K562 (cell line): ENCODE results near the gene HEPHL1. TPM values are rescaled to one million over a fixed set of nuclear protein-coding genes. Genes with fewer than 3 reads are reported as not detected.
A peak's percentile ranks its signal among the peaks of the same experiment; 100 is the strongest.

ENCODE experiments used
- ATAC-seq: fragments of 200-7000 bp; cut with Tn5 transposase; 3 replicates; pipeline ENCODE4 v1.9.1; 2020; ENCODE audit warnings: moderate library complexity
- BruUV-seq: library from RNA; stranded (reverse); fragments of 400-500 nt; replicated peaks from 2 replicates; lab custom pipeline; 2021; lab: Mats Ljungman, UMichigan
- CTCF ChIA-PET: fragments of 300-600 bp; formaldehyde crosslinking; extraction: SDS; loops from one replicate; lab custom pipeline; 2021; ENCODE audit warnings: low intra/inter-chr PET ratio; lab: Yijun Ruan, JAX
- POLR2A ChIA-PET: fragments of 300-600, 350-650 bp; sonication (Branson Sonifier 250); formaldehyde crosslinking; extraction: SDS; loops from one replicate; lab custom pipeline; 2021; ENCODE audit warnings: antibody characterized with exemption, inconsistent platforms; lab: Yijun Ruan, JAX
- DNase-seq, 4 experiments: peaks; one replicate each; pipeline versions ENCODE4 v3.0.0 to v3.0.0-alpha.2; 2011 to 2018; ENCODE audit warnings: low spot score in 3 of 4, mixed read lengths in 3 of 4; ENCODE audit errors: extremely low read depth in 1 of 4
- FAIRE-seq: peaks from 2 replicates; lab custom pipeline; 2011; peaks lifted over from hg19 to GRCh38; lab: Jason Lieb, UNC
- H2AFZ ChIP-seq: 2 replicates; pipeline ENCODE4 v1.6.0; 2011; ENCODE audit warnings: low read depth, low read length, control low read depth, inconsistent platforms
- H3K27ac ChIP-seq: fragments of 200-600 bp; 3 replicates; pipeline ENCODE4 v1.8.0; 2011; ENCODE audit warnings: low read depth, mild to moderate bottlenecking, control low read depth, inconsistent platforms, low read length, moderate library complexity, mixed read lengths; ENCODE audit errors: extremely low read depth
- H3K27me3 ChIP-seq, 2 experiments: fragments of 300-600 bp in 1 of 2; 2 replicates in 1 of 2; 3 replicates in 1 of 2; pipeline versions ENCODE4 v1.6.0 to v1.8.0; 2011; ENCODE audit warnings: inconsistent platforms in 2 of 2, low read length in 2 of 2, mild to moderate bottlenecking in 1 of 2, mixed read lengths in 1 of 2, moderate library complexity in 1 of 2; ENCODE audit not compliant: control insufficient read depth in 2 of 2, insufficient read depth in 2 of 2
- H3K36me3 ChIP-seq: fragments of 300-600 bp; 3 replicates; pipeline ENCODE4 v1.8.0; 2011; ENCODE audit warnings: mild to moderate bottlenecking, low read length, inconsistent platforms; ENCODE audit not compliant: control insufficient read depth, insufficient read depth
- H3K4me1 ChIP-seq, 2 experiments: fragments of 200-600 bp in 1 of 2; replicated peaks in 1 of 2; 2 replicates in 1 of 2; 3 replicates in 1 of 2; pipeline versions ENCODE4 v1.5.1 to v1.8.0; 2011; ENCODE audit warnings: inconsistent platforms in 2 of 2, low read length in 2 of 2, mild to moderate bottlenecking in 1 of 2, mixed read lengths in 1 of 2, moderate library complexity in 1 of 2; ENCODE audit not compliant: control insufficient read depth in 2 of 2, insufficient read depth in 2 of 2
- H3K4me2 ChIP-seq: 2 replicates; pipeline ENCODE4 v1.6.1; 2011; ENCODE audit warnings: low read length, control low read depth, inconsistent platforms, mixed read lengths; ENCODE audit not compliant: insufficient read depth
- H3K4me3 ChIP-seq: fragments of 200-600 bp; sonication (generic), shearing (Covaris generic); 2 replicates; pipeline ENCODE4 v1.5.1; 2016; ENCODE audit warnings: control low read depth, inconsistent platforms
- H3K79me2 ChIP-seq: fragments of 200-600 bp; 3 replicates; pipeline ENCODE4 v1.8.0; 2011; ENCODE audit warnings: low read length, inconsistent platforms; ENCODE audit not compliant: control insufficient read depth, insufficient read depth
- H3K9ac ChIP-seq, 2 experiments: 2 replicates each; pipeline versions ENCODE4 v1.6.0 to v1.6.1; 2011; ENCODE audit warnings: low read depth in 2 of 2, low read length in 2 of 2, control low read depth in 1 of 2, inconsistent platforms in 1 of 2, mild to moderate bottlenecking in 1 of 2, mixed read lengths in 1 of 2; ENCODE audit not compliant: insufficient read depth in 1 of 2
- H3K9me1 ChIP-seq: one replicate; pipeline ENCODE4 v1.6.0; 2011; ENCODE audit warnings: inconsistent platforms, mild to moderate bottlenecking, low read length, moderate library complexity; ENCODE audit not compliant: control insufficient read depth, insufficient read depth
- H3K9me3 ChIP-seq: replicated peaks from 2 replicates; pipeline ENCODE4 v1.5.1; 2011; ENCODE audit warnings: low read depth, low read length, inconsistent platforms; ENCODE audit not compliant: control insufficient read depth, insufficient read depth
- H4K20me1 ChIP-seq: replicated peaks from 2 replicates; pipeline ENCODE4 v1.6.1; 2011; ENCODE audit warnings: low read length, inconsistent platforms, mixed read lengths; ENCODE audit not compliant: control insufficient read depth, insufficient read depth
- ETS2 ChIP-seq: IDR thresholded peaks from 2 replicates; pipeline ENCODE4 v1.6.1; 2016; ENCODE audit warnings: borderline replicate concordance, missing genetic modification characterization, mild to moderate bottlenecking, moderate library complexity, missing compliant biosample characterization; ENCODE audit not compliant: poor library complexity, severe bottlenecking
- HDAC1 ChIP-seq, 2 experiments: fragments of 450-650 bp; IDR thresholded peaks; 2 replicates each; pipeline ENCODE4 v1.6.1; 2016 to 2017; ENCODE audit warnings: inconsistent platforms in 1 of 2, mild to moderate bottlenecking in 1 of 2, moderate library complexity in 1 of 2
- HSF4 ChIP-seq: fragments of 250-450 bp; sonication (Bioruptor Pico); IDR thresholded peaks from 2 replicates; pipeline ENCODE4 v2.1.2; 2022; ENCODE audit warnings: mild to moderate bottlenecking, moderate library complexity, borderline replicate concordance
- JUND ChIP-seq, 2 experiments: IDR thresholded peaks; 2 replicates in 1 of 2; 3 replicates in 1 of 2; pipeline ENCODE4 v1.6.1; 2011; ENCODE audit warnings: borderline replicate concordance in 2 of 2, low read depth in 2 of 2, low read length in 2 of 2, improper control_type of control experiment in 1 of 2, missing biosample characterization in 1 of 2, missing genetic modification characterization in 1 of 2, missing genetic modification reagents in 1 of 2
- MBD2 ChIP-seq: sonication (generic); IDR thresholded peaks from 2 replicates; pipeline ENCODE4 v1.6.1; 2016; ENCODE audit warnings: low read depth, borderline replicate concordance
- RBBP5 ChIP-seq: fragments of 200-600 bp; sonication (generic); IDR thresholded peaks from 2 replicates; pipeline ENCODE4 v1.6.1; 2012; ENCODE audit warnings: borderline replicate concordance, mild to moderate bottlenecking, low read length, control low read depth, inconsistent platforms; ENCODE audit not compliant: insufficient read depth, poor library complexity, severe bottlenecking
- TARDBP ChIP-seq: fragments of 450-650 bp; IDR thresholded peaks from 2 replicates; pipeline ENCODE4 v1.6.1; 2016
- TBP ChIP-seq: optimal IDR thresholded peaks from 2 replicates; pipeline ENCODE3; 2011; ENCODE audit warnings: low read depth, low read length, improper control_type of control experiment
- TCF3 ChIP-seq: sonication (generic); formaldehyde crosslinking; IDR thresholded peaks from 2 replicates; pipeline ENCODE4 v1.4.0; 2020; ENCODE audit warnings: mild to moderate bottlenecking, missing genetic modification reagents
- TEAD4 ChIP-seq, 2 experiments: sonication (generic) in 1 of 2; formaldehyde crosslinking in 1 of 2; IDR thresholded peaks; 2 replicates each; pipeline versions ENCODE4 v1.6.1 to v1.8.0; 2012 to 2022; ENCODE audit warnings: borderline replicate concordance in 1 of 2, inconsistent platforms in 1 of 2, low read length in 1 of 2, mild to moderate bottlenecking in 1 of 2, missing genetic modification reagents in 1 of 2
- WGBS: fragments of 100-300 bp; shearing (Covaris generic); methylation state at CpG from one replicate; pipeline ENCODE4 v1.1.6; 2016; ENCODE audit warnings: low coverage, mixed read lengths; ENCODE audit not compliant: insufficient coverage; ENCODE audit errors: missing lambda C conversion rate; 5-methylcytosine and 5-hydroxymethylcytosine counted together
- in situ Hi-C: fragments of 300-500 bp; cut with MboI; formaldehyde crosslinking; loops from 4 replicates; pipeline ENCODE4 v1.15.0; 2018; ENCODE audit warnings: inconsistent platforms, mixed read lengths
- intact Hi-C: fragments of 100-400 bp; cut with micrococcal nuclease; formaldehyde crosslinking; loops from 2 replicates; pipeline ENCODE4 v1.14.2; 2022
- polyA plus RNA-seq, 8 experiments: library from polyadenylated mRNA; depleted of rRNA in 4 of 8; stranded (reverse) in 5 of 8; unstranded in 3 of 8; fragments of >200 nt; fragmentation: Nextera tagmentation in 2 of 8; fragmentation: Illumina TruSeq in 1 of 8; extraction: Ambion mirVana in 2 of 8; extraction: Trizol in 1 of 8; gene quantifications; 2 replicates each; pipeline versions ENCODE4 v1.2.1 to v1.2.3, GENCODE V29; 2011 to 2014; ENCODE audit warnings: inconsistent platforms in 1 of 8, missing spikeins in 1 of 8
- total RNA-seq, 7 experiments: library from RNA; depleted of rRNA in 6 of 7; stranded (reverse); fragments of >200 nt in 6 of 7; fragmentation: Illumina TruSeq in 2 of 7; extraction: Trizol in 2 of 7; gene quantifications; 2 replicates each; pipeline versions ENCODE4 v1.2.1 to v1.2.3, GENCODE V29; 2011 to 2021; ENCODE audit warnings: low replicate concordance in 1 of 7
- TF ChIP-seq, protein P1 (sequence below): IDR thresholded peaks from 2 replicates; pipeline ENCODE4 v1.6.1; 2012; ENCODE audit warnings: low read depth, low read length, improper control_type of control experiment, borderline replicate concordance
- TF ChIP-seq, protein P2 (sequence below): fragments of 200-800 bp; sonication (Bioruptor generic); IDR thresholded peaks from 2 replicates; pipeline ENCODE4 v1.6.1; 2017; ENCODE audit warnings: missing genetic modification characterization, missing compliant biosample characterization

HEPHL1 gene
- total and polyA plus RNA-seq, 9 of the 15 experiments (the other 6 are each of a cell fraction or from before 2014, with no cell fraction given) = 0.01 TPM; not detected in 8

DNA sequence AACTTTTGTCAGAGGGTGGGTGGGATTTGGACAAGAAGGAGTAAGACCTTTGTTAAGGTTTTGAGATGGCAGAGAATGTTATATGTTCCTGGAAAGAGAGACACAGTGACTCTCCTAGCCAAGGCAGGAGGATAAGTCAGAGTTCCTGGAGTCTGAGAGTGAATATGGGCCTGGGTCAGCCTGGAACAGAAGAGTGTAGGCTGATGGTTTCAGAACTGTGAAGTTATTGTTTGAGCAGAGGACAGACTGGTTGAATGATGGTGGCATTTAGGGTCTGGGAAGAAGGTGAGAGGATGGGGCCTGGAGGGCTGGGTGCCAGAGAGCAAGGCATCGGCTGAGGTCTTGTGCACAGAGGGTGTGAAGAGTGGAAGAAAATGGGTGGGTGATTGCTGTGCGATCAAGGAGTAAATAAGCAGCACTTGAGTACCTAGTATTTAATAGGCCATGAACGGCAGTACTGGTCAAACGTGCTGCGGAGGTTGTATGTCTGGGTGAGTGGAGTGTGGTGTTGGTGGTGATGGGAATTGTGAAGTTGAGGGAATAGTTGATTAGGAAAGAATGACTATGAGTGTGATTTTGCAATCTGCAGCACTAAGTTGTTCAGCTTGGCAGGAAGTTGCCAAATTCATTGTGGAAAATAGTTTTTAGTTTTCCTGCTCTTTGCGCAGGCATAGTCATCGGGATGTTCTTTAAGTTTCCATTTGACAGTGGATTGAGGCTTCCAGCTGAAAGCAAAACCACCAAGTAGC lies 109.3 kb downstream of the HEPHL1 start (continued):
- TF ChIP-seq HSF4 (CRISPR knock-in tag) (no peak), ETS2 (tag) (no peak), TBP (no peak)
- TF ChIP-seq, protein P1, sequence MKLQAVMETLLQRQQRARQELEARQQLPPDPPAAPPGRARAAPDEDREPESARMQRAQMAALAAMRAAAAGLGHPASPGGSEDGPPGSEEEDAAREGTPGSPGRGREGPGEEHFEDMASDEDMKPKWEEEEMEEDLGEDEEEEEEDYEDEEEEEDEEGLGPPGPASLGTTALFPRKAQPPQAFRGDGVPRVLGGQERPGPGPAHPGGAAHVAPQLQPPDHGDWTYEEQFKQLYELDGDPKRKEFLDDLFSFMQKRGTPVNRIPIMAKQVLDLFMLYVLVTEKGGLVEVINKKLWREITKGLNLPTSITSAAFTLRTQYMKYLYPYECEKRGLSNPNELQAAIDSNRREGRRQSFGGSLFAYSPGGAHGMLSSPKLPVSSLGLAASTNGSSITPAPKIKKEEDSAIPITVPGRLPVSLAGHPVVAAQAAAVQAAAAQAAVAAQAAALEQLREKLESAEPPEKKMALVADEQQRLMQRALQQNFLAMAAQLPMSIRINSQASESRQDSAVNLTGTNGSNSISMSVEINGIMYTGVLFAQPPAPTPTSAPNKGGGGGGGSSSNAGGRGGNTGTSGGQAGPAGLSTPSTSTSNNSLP = no peak

DNA sequence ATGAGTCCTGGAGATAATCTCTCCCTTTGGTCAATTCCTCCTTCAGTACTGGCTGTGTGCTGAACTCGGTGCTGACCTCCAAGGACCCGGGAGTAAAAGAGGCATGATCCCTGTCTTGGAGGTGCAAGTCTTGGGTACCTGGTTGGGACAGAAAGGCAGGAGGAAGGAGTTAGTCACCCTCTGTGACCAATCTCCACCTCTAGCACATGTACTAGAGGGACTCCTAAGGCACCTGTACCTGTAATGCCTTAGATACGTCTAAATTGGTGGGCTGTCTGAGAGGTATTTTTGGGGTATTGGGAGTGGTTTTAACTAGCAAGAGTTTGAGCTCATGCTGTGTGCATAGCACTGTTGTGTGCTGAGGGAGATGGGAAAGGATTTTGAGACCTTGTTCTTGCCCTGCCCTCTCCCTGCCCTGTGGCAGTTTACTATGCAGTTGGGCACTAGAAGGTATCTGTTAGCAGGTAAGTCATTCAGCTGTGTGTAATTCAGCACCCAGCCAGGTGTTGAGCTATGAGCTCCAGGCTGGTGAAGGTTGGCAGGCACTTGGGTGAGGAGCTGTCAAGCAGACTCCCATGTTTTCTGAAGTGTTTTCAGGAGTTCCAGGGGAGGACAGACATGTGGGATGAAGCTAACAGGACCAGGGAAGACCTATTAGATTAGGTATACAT lies 110.0 kb downstream of the HEPHL1 start:
- intact Hi-C loops = no loop called here
- CTCF ChIA-PET = no interaction called here

More for the DNA sequence above, 110.0 kb downstream of the HEPHL1 start:
- DNase-seq (peak in 1 of 4 experiments; percentile 48), ATAC-seq (no peak), FAIRE-seq (peak; percentile 54)
- H3K4me3 ChIP-seq = no peak overlapping the region
- H4K20me1 ChIP-seq = peaks cover 22% of the 10 kb centered on the region
- POLR2A ChIA-PET = interaction anchor here (0.5 to 1.9 kb wide), 5 partner anchors 9 to 24 kb away, joined by 3 to 8 read pairs (median 3); no protein-coding TSS in a partner anchor
- no peak for TF ChIP-seq TARDBP
- no peak for TF ChIP-seq HDAC1 (IDR thresholded peaks at IDR 0.05)
- no peak for TF ChIP-seq MBD2
- TF ChIP-seq JUND (IDR thresholded peaks at IDR 0.05; ENCODE audit: borderline replicate concordance, low read depth, low read length) = 0 out of 2 replicates have a peak, but pooled peaks have one; percentile 6
- no peak for TF ChIP-seq JUND (tag; IDR thresholded peaks at IDR 0.05; ENCODE audit: borderline replicate concordance, low read depth, low read length)
- TF ChIP-seq TEAD4 (IDR thresholded peaks at IDR 0.05; ENCODE audit: low read length) = peak; percentile 22; the same call in 1 of the 2 replicates
- no peak for TF ChIP-seq TEAD4 (CRISPR knock-in tag; IDR thresholded peaks at IDR 0.05; ENCODE audit: borderline replicate concordance)
- TF ChIP-seq RBBP5 = peak; percentile 23
- TF ChIP-seq, protein P2, sequence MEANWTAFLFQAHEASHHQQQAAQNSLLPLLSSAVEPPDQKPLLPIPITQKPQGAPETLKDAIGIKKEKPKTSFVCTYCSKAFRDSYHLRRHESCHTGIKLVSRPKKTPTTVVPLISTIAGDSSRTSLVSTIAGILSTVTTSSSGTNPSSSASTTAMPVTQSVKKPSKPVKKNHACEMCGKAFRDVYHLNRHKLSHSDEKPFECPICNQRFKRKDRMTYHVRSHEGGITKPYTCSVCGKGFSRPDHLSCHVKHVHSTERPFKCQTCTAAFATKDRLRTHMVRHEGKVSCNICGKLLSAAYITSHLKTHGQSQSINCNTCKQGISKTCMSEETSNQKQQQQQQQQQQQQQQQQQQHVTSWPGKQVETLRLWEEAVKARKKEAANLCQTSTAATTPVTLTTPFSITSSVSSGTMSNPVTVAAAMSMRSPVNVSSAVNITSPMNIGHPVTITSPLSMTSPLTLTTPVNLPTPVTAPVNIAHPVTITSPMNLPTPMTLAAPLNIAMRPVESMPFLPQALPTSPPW (CRISPR knock-in tag) = no peak
- peak; percentile 36; the same call in 1 of the 2 replicates for TF ChIP-seq TCF3 (CRISPR knock-in tag)
- TF ChIP-seq, all 486 proteins: peak for 4
- Histone ChIP-seq H3K79me2 (peaks cover 70% of the 10 kb centered on the region), H2AFZ (no peak overlapping the region), H3K9ac (peak overlapping the region in 1 of 2 experiments; percentile 8; a peak in 1 of 4 replicates), H3K4me1 (peaks cover 43 to 68% of the 10 kb centered on the region in 2 experiments), H3K9me3 (no peaks in the 10 kb centered on the region), H3K27me3 (no peaks in the 10 kb centered on the region), H3K27ac (no peak overlapping the region), H3K36me3 (no peaks in the 10 kb centered on the region; the same call in 2 of the 3 replicates), H3K9me1 (no peaks in the 10 kb centered on the region), H3K4me2 (peak overlapping the region; percentile 97)
- 3% methylated on average over 3 of the region's 3 CpGs for WGBS
- no TSS peak for BruUV-seq
- in situ Hi-C loops = no loop called here
